ENCODE data around the gene MECP2.
A peak's percentile ranks its signal among the peaks of the same experiment; 100 is the strongest.

The MECP2 gene

DNA sequence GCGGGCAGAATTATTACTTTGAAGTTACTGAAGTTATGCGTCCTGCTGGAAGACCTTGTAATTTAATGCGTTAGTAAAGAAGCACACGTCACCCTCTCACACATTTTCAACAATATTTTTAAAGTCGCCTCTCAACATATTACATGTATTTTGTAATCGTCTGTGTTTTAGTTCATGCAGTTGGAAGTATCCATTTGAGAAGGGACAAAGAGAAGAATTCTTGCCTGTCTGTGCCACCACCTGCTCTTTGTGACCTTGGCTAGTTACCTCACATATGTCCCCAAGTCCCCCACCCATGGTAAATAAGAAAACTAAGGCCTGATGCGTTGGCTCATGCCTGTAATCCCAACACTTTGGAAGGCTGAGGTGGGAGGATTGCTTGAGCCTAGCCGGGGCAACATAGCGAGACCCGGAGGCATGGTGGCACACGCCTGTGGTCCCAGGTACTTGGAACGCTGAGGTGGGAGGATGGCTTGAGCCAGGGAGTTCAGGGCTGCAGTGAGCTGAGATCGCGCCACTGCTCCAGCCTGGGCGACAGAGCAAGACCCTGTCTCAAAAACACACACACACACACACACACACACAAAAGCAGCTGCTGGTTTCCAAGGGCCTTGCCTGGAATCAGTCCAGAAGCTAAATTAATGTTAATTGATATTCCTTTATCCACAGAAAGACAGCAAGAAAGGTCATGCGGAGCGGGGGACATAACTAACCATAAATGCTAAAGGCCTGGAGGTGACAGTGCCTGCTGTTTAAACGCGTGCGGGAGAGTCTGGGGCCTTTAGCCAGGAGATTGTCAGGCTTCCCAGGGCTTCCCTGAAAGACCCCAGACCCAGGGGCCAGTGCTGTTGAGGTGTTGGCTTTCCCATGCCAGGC lies 124.2 kb downstream of the MECP2 start:
- TF ChIP-seq, protein P1, sequence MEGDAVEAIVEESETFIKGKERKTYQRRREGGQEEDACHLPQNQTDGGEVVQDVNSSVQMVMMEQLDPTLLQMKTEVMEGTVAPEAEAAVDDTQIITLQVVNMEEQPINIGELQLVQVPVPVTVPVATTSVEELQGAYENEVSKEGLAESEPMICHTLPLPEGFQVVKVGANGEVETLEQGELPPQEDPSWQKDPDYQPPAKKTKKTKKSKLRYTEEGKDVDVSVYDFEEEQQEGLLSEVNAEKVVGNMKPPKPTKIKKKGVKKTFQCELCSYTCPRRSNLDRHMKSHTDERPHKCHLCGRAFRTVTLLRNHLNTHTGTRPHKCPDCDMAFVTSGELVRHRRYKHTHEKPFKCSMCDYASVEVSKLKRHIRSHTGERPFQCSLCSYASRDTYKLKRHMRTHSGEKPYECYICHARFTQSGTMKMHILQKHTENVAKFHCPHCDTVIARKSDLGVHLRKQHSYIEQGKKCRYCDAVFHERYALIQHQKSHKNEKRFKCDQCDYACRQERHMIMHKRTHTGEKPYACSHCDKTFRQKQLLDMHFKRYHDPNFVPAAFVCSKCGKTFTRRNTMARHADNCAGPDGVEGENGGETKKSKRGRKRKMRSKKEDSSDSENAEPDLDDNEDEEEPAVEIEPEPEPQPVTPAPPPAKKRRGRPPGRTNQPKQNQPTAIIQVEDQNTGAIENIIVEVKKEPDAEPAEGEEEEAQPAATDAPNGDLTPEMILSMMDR (IDR thresholded peaks at IDR 0.05; ENCODE audit: low read depth, low read length): no peak
- peak overlapping the region; percentile 95 for H3K4me3 ChIP-seq (ENCODE audit: low read depth, low read length)

DNA sequence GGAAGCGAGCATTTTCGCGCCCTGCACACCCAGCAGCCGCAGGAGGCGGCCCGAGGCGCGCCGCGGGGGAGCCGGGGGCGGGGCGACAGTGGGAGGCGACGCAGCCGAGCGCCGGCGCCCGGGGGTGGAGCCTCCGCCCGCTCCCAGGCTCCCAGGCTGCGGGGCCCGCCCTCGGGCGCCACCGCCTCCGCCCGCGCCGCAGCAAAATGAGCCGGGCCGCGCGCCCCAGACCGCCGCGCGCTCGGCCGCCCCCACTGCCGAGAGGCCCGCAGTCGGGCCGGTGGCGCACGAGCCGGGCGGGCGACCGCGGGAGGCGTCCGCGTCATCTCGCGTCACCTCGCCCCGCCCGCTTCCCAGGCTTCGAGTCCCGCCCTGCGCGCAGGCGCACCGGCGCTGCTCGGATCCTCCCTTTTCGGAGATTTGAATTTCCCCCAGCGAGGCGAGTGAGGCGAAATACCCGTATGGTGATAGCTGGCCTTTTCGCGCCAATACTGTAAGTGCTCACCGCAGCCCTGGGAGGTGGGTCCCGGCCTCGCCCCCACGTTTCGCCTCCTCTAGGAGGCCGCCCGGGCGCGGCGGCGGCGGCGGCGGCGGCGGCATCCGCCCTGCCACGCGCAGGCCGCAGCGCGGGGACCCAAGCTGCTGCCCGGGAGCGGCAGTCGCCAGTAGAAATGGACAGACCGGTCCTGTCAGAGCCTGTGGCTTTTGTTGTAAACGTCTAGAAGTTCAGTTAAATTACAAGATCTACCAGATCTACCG lies 125.0 kb downstream of the MECP2 start, which contains the start of gene TMEM187:
TMEM187 (plus strand) TSS at position 387 of the 759 bp plus-strand sequence. CDS start 9,309 bp downstream, outside the sequence.
- TF ChIP-seq, protein P1 (IDR thresholded peaks at IDR 0.05; ENCODE audit: low read depth, low read length): no peak
- peak within 1 kb of the TSS; percentile 95 for H3K4me3 ChIP-seq (ENCODE audit: low read depth, low read length)

All from WI38 (cell line).